C4-2B (cell line): Measurements from ENCODE around the gene DPF3.

Source experiments
- H3K27ac ChIP-seq: fragments of 450-650 bp; 2 replicates; pipeline ENCODE4 v1.5.1; 2017
- CTCF ChIP-seq: fragments of 450-650 bp; conservative IDR thresholded peaks from 2 replicates; pipeline ENCODE4 v1.5.1; 2017; ENCODE audit warnings: mild to moderate bottlenecking
- ZFX ChIP-seq: fragments of 450-650 bp; IDR thresholded peaks from 2 replicates; pipeline ENCODE4 v1.6.1; 2017

The DPF3 gene

GRCh38 chr14:72640911-72641485 is 252.9 kb downstream of the DPF3 start:
- no peak for TF ChIP-seq ZFX
- no peak overlapping the region for H3K27ac ChIP-seq

GRCh38 chr14:72638021-72638420 is 255.9 kb downstream of the DPF3 start:
- no peak overlapping the region for H3K27ac ChIP-seq

GRCh38 chr14:72636871-72637270 is 257.0 kb downstream of the DPF3 start:
- TF ChIP-seq CTCF = no peak
- no peak for TF ChIP-seq ZFX
- no peak overlapping the region for H3K27ac ChIP-seq

More at GRCh38 chr14:72638021-72638420, 255.9 kb downstream of the DPF3 start:
- TF ChIP-seq ZFX (no peak), CTCF (no peak)

- no peak overlapping the region for H3K27ac ChIP-seq
- TF ChIP-seq ZFX = no peak
- TF ChIP-seq CTCF = no peak
These were observed 257.8 kb downstream of the DPF3 start for GRCh38 chr14:72636094-72636493.

GRCh38 chr14:72634691-72635616 is 258.9 kb downstream of the DPF3 start:
- H3K27ac ChIP-seq = no peak overlapping the region
- TF ChIP-seq ZFX (no peak), CTCF (no peak)

GRCh38 chr14:72633551-72633950 is 260.4 kb downstream of the DPF3 start:
- no peak overlapping the region for H3K27ac ChIP-seq
- no peak for TF ChIP-seq CTCF
- TF ChIP-seq ZFX = no peak

- TF ChIP-seq CTCF = no peak
- no peak overlapping the region for H3K27ac ChIP-seq
These were observed 261.2 kb downstream of the DPF3 start for GRCh38 chr14:72632727-72633126.

GRCh38 chr14:72631401-72631800 is 262.5 kb downstream of the DPF3 start:
- no peak for TF ChIP-seq ZFX
- no peak for TF ChIP-seq CTCF
- no peak overlapping the region for H3K27ac ChIP-seq
